Germinal center (tissue), 1 donor: Measurements from ENCODE around the gene CPNE6.
"Not testable (repeated sequence)": the region's sequence is repeated elsewhere in the genome, so short reads cannot be mapped to it uniquely, and the experiment has no call there.

Source experiments
- DNase-seq: peaks from one replicate; pipeline ENCODE4 v3.0.0; 2012; ENCODE audit warnings: mixed read lengths, low spot score

The CPNE6 gene

GRCh38 chr14:24105609-24106239 lies 34.4 kb downstream of the CPNE6 start:
- DNase-seq, result not testable (repeated sequence)

- DNase-seq, result no peak
These were observed 35.4 kb downstream of the CPNE6 start for GRCh38 chr14:24106672-24107271.

GRCh38 chr14:24108336-24108874 lies 37.0 kb downstream of the CPNE6 start:
- DNase-seq, result no peak

GRCh38 chr14:24110060-24110459 lies 38.7 kb downstream of the CPNE6 start:
- DNase-seq, result no peak

GRCh38 chr14:24110523-24110922 lies 39.2 kb downstream of the CPNE6 start:
- DNase-seq, result no peak

GRCh38 chr14:24113379-24113800 lies 42.0 kb downstream of the CPNE6 start:
- no peak for DNase-seq

GRCh38 chr14:24113801-24114531 lies 42.6 kb downstream of the CPNE6 start:
- peak; percentile 62 for DNase-seq

- DNase-seq, result peak; percentile 98
These were observed 43.4 kb downstream of the CPNE6 start, which contains the start of the genes DCAF11 and NRL for GRCh38 chr14:24114532-24115421. DCAF11 (plus strand) TSS chr14:24114777; CDS start chr14:24115595, 818 bp downstream. NRL (minus strand) TSS chr14:24114949; CDS start chr14:24082848, 32,101 bp downstream.

- no peak for DNase-seq
These were observed 44.2 kb downstream of the CPNE6 start for GRCh38 chr14:24115422-24116127.

- no peak for DNase-seq
These were observed 44.9 kb downstream of the CPNE6 start for GRCh38 chr14:24116128-24116814.

GRCh38 chr14:24117179-24117578 lies 45.8 kb downstream of the CPNE6 start:
- no peak for DNase-seq

GRCh38 chr14:24119691-24120090 lies 48.3 kb downstream of the CPNE6 start:
- no peak for DNase-seq

GRCh38 chr14:24121210-24121609 lies 49.8 kb downstream of the CPNE6 start:
- DNase-seq, result no peak

GRCh38 chr14:24122416-24122815 lies 51.1 kb downstream of the CPNE6 start:
- no peak for DNase-seq

- no peak for DNase-seq
These were observed 51.5 kb downstream of the CPNE6 start for GRCh38 chr14:24122898-24123297.

- no peak for DNase-seq
These were observed 52.4 kb downstream of the CPNE6 start for GRCh38 chr14:24123424-24124417.

- DNase-seq, result no peak
These were observed 55.6 kb downstream of the CPNE6 start for GRCh38 chr14:24126939-24127338.

GRCh38 chr14:24127673-24128072 lies 56.3 kb downstream of the CPNE6 start:
- DNase-seq, result no peak
